PC-9 (cell line): ENCODE data around the gene C1orf21. TPM values are rescaled to one million over a fixed set of nuclear protein-coding genes. Genes with fewer than 3 reads are reported as not detected.

Experiments
- BruUV-seq: library from RNA; stranded (reverse); fragments of 400-500 nt; replicated peaks from 2 replicates; lab custom pipeline; 2021; lab: Mats Ljungman, UMichigan
- CTCF ChIA-PET: fragments of 300-600 bp; sonication (Branson Sonifier 250); formaldehyde crosslinking; loops from one replicate; lab custom pipeline; 2022; ENCODE audit warnings: antibody characterized with exemption; lab: Charles Lee
- POLR2A ChIA-PET: fragments of 300-600 bp; sonication (Branson Sonifier 250); formaldehyde crosslinking; loops from one replicate; lab custom pipeline; 2022; ENCODE audit warnings: antibody characterized with exemption; ENCODE audit not compliant: unreplicated experiment; lab: Charles Lee
- DNase-seq, 2 experiments: peaks; one replicate each; pipeline versions ENCODE4 v3.0.0 to v3.0.0-alpha.2; 2015 to 2022; ENCODE audit warnings: mixed read lengths in 1 of 2
- H2AFZ ChIP-seq: fragments of 200-600 bp; sonication (generic); 2 replicates; pipeline ENCODE4 v1.8.1; 2017; ENCODE audit warnings: antibody characterized with exemption
- H3F3A ChIP-seq: fragments of 200-600 bp; sonication (generic); 2 replicates; pipeline ENCODE4 v1.8.1; 2017; ENCODE audit warnings: antibody characterized with exemption, mild to moderate bottlenecking, low read depth; ENCODE audit not compliant: insufficient read depth
- H3K27ac ChIP-seq: fragments of 200-600 bp; sonication (generic); 2 replicates; pipeline ENCODE4 v1.6.1; 2016; ENCODE audit warnings: mixed run types
- H3K27me3 ChIP-seq: fragments of 200-600 bp; sonication (generic); 2 replicates; pipeline ENCODE4 v1.6.1; 2016; ENCODE audit warnings: low read depth, mixed run types; ENCODE audit not compliant: insufficient read depth
- H3K36me3 ChIP-seq: fragments of 200-600 bp; sonication (generic); 2 replicates; pipeline ENCODE4 v1.6.1; 2016; ENCODE audit warnings: low read depth, mixed run types
- H3K4me1 ChIP-seq: fragments of 200-600 bp; sonication (generic); replicated peaks from 2 replicates; pipeline ENCODE4 v1.6.1; 2016; ENCODE audit warnings: mixed run types; ENCODE audit not compliant: insufficient read depth
- H3K4me2 ChIP-seq: fragments of 200-600 bp; sonication (generic); 2 replicates; pipeline ENCODE4 v1.6.1; 2017; ENCODE audit warnings: mixed run types
- H3K4me3 ChIP-seq: fragments of 200-600 bp; sonication (generic); 2 replicates; pipeline ENCODE4 v1.6.1; 2016; ENCODE audit warnings: mixed run types
- H3K79me2 ChIP-seq: fragments of 200-600 bp; sonication (generic); 2 replicates; pipeline ENCODE4 v1.6.1; 2017; ENCODE audit warnings: low read depth, mixed run types
- H3K9me2 ChIP-seq: fragments of 200-600 bp; sonication (generic); 2 replicates; pipeline ENCODE4 v1.8.1; 2017; ENCODE audit warnings: mild to moderate bottlenecking; ENCODE audit not compliant: insufficient read depth
- H3K9me3 ChIP-seq: fragments of 200-600 bp; sonication (generic); 2 replicates; pipeline ENCODE4 v1.8.1; 2016; ENCODE audit warnings: low read depth; ENCODE audit not compliant: insufficient read depth
- H4K20me1 ChIP-seq: fragments of 200-600 bp; sonication (generic); 2 replicates; pipeline ENCODE4 v1.8.1; 2017; ENCODE audit not compliant: insufficient read depth
- EZH2 ChIP-seq: fragments of 200-600 bp; sonication (generic); IDR thresholded peaks from 2 replicates; pipeline ENCODE4 v1.8.0; 2017; ENCODE audit warnings: antibody characterized with exemption, low read depth
- intact Hi-C: fragments of 100-400 bp; cut with micrococcal nuclease; formaldehyde crosslinking; loops from one replicate; pipeline ENCODE4 v1.10.0; 2022; ENCODE audit not compliant: unreplicated experiment
- total RNA-seq: library from RNA; stranded (reverse); gene quantifications from 2 replicates; pipeline ENCODE4 v1.2.3, GENCODE V29; 2021
- TF ChIP-seq, protein P1 (sequence below): fragments of 200-600 bp; sonication (generic); conservative IDR thresholded peaks from 2 replicates; pipeline ENCODE4 v1.6.1; 2017; ENCODE audit warnings: mixed run types, antibody characterized with exemption, mild to moderate bottlenecking, moderate library complexity

The C1orf21 gene
- total RNA-seq, 1 experiment from 2014 or later: 13.8 TPM

DNA sequence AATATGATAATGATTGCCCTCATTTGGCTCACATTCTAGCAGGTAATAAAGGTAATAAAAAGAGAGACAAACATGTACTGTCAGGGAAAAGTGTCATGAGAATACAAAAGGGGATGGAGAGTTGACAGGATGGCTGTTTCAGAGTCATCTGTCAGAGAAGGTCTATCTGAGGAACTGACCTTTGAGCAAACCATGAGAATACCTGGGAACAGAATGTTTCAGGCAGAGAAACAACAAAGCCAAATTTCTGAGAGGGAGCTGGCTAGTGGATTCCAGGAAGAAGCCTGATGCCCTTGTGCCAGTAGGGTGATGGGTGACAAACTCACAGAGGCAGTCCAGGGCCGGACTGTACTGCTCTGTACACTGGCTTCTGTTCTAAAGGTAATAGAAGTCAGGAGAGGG lies 107.2 kb downstream of the C1orf21 start:
- Histone ChIP-seq H3K27ac (no peak overlapping the region), H3F3A (no peaks in the 10 kb centered on the region), H3K79me2 (no peaks in the 10 kb centered on the region), H3K4me1 (no peaks in the 10 kb centered on the region), H3K9me2 (no peaks in the 10 kb centered on the region), H4K20me1 (no peaks in the 10 kb centered on the region; the same call in 1 of the 2 replicates), H2AFZ (no peak overlapping the region), H3K27me3 (no peaks in the 10 kb centered on the region), H3K4me3 (no peak overlapping the region), H3K36me3 (no peaks in the 10 kb centered on the region), H3K4me2 (no peak overlapping the region), H3K9me3 (no peaks in the 10 kb centered on the region)
- ChIA-PET POLR2A (no interaction called here), CTCF (interaction anchor here (0.6 kb wide), 1 partner anchor 12 kb away, joined by 5 read pairs; no protein-coding TSS in a partner anchor)
- no peak for TF ChIP-seq EZH2
- TF ChIP-seq, protein P1, sequence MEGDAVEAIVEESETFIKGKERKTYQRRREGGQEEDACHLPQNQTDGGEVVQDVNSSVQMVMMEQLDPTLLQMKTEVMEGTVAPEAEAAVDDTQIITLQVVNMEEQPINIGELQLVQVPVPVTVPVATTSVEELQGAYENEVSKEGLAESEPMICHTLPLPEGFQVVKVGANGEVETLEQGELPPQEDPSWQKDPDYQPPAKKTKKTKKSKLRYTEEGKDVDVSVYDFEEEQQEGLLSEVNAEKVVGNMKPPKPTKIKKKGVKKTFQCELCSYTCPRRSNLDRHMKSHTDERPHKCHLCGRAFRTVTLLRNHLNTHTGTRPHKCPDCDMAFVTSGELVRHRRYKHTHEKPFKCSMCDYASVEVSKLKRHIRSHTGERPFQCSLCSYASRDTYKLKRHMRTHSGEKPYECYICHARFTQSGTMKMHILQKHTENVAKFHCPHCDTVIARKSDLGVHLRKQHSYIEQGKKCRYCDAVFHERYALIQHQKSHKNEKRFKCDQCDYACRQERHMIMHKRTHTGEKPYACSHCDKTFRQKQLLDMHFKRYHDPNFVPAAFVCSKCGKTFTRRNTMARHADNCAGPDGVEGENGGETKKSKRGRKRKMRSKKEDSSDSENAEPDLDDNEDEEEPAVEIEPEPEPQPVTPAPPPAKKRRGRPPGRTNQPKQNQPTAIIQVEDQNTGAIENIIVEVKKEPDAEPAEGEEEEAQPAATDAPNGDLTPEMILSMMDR: no peak
- no peak for DNase-seq
- intact Hi-C loops: no loop called here
- no TSS peak for BruUV-seq

DNA sequence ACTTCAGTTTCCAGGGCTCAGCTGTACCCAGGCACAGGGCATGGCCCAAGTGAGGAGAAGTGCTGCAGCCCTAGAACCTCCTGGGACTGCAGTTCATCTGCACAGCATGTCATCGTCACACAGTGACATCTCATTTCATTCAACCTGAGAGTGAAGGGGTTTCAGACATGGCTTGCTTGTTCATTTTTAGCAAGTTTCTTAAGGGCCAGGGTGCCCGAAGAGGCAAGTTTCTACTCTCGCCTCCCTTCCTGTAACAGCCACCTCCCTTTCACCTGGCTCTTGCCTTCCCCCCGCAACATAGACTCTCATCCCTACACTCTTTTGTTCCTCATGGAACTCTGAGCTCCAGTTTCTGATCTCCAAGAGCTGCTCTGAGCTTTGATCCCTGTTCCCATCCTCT lies 108.1 kb downstream of the C1orf21 start:
- Histone ChIP-seq H3K27ac (no peak overlapping the region), H3K27me3 (no peaks in the 10 kb centered on the region), H3K79me2 (no peaks in the 10 kb centered on the region), H3K36me3 (no peaks in the 10 kb centered on the region), H3F3A (no peaks in the 10 kb centered on the region), H2AFZ (no peak overlapping the region), H3K9me2 (no peaks in the 10 kb centered on the region), H3K4me3 (no peak overlapping the region), H3K4me1 (no peaks in the 10 kb centered on the region), H3K4me2 (no peak overlapping the region), H3K9me3 (no peaks in the 10 kb centered on the region), H4K20me1 (no peaks in the 10 kb centered on the region; the same call in 1 of the 2 replicates)
- TF ChIP-seq EZH2: no peak
- TF ChIP-seq, protein P1: no peak
- DNase-seq: no peak
- POLR2A ChIA-PET: no interaction called here
- BruUV-seq: no TSS peak
- CTCF ChIA-PET: no interaction called here
- intact Hi-C loops: no loop called here

DNA sequence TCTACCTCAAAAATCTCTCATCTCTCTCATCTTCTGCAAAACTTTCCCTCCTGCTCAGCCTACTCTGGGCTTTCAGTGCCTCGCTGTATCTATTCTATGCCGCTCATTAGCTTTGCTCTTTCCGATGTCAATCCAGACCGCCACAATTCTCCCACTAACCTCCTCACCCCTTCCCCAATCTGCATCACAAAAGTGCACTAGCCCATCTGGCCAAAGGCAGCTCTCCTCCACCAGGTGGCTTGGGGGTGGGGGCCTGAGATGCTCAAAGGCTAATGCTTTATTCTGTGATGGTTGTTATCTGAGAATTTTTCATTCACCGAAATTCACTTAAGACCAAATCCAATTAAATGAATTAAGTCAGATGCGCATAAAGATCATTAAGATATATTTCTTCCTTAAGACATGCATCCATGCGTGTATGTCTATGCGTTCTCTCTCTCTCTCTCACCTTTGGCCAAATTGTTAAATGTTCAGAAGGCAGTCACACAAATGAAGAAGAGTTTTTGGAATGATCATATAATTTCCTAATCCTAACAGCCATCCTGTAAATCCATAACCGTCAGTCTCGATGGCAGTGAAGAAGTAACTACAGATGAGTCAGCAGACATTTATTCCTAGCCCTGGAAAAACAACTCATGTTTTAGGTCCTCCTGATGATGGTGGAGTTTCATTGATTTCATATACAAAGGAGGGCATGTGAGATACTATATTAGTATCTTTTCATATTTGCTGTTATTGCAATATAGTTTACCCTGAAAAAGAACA lies 111.3 kb downstream of the C1orf21 start:
- Histone ChIP-seq H4K20me1 (no peaks in the 10 kb centered on the region; the same call in 1 of the 2 replicates), H3K4me3 (no peak overlapping the region), H2AFZ (no peak overlapping the region), H3K9me2 (no peaks in the 10 kb centered on the region), H3K27me3 (no peaks in the 10 kb centered on the region), H3K4me2 (no peak overlapping the region), H3K27ac (no peak overlapping the region), H3K79me2 (no peaks in the 10 kb centered on the region), H3K9me3 (no peaks in the 10 kb centered on the region), H3K4me1 (no peaks in the 10 kb centered on the region), H3F3A (no peaks in the 10 kb centered on the region), H3K36me3 (no peaks in the 10 kb centered on the region)
- no peak for TF ChIP-seq EZH2
- TF ChIP-seq, protein P1: no peak
- DNase-seq: no peak
- no TSS peak for BruUV-seq
- ChIA-PET CTCF (no interaction called here), POLR2A (no interaction called here)
- intact Hi-C loops: no loop called here
